Activated T-cell treated with anti-CD3 and anti-CD28 coated beads for 1 hour (primary cell): ENCODE results near the gene LMX1A.

Source experiments
- DNase-seq: peaks from one replicate; pipeline ENCODE4 v3.0.0-alpha.2; 2020; ENCODE audit warnings: low read depth

Gene LMX1A

GRCh38 chr1:165265196-165265838 is 91.2 kb downstream of the LMX1A start:
- DNase-seq, result no peak

GRCh38 chr1:165259706-165260428 is 96.6 kb downstream of the LMX1A start:
- DNase-seq, result no peak

- no peak for DNase-seq
These were observed 97.3 kb downstream of the LMX1A start for GRCh38 chr1:165259236-165259635.

- no peak for DNase-seq
These were observed 98.5 kb downstream of the LMX1A start for GRCh38 chr1:165257969-165258459.

- DNase-seq, result no peak
These were observed 101.5 kb downstream of the LMX1A start for GRCh38 chr1:165254896-165255625.

- no peak for DNase-seq
These were observed 102.1 kb downstream of the LMX1A start for GRCh38 chr1:165254376-165254775.

- no peak for DNase-seq
These were observed 102.7 kb downstream of the LMX1A start for GRCh38 chr1:165253818-165254254.

GRCh38 chr1:165248969-165249571 is 107.4 kb downstream of the LMX1A start:
- DNase-seq, result no peak

GRCh38 chr1:165241952-165242351 is 114.6 kb downstream of the LMX1A start:
- DNase-seq, result no peak

GRCh38 chr1:165241321-165241720 is 115.2 kb downstream of the LMX1A start:
- DNase-seq, result no peak

- no peak for DNase-seq
These were observed 116.0 kb downstream of the LMX1A start for GRCh38 chr1:165240492-165240891.

- no peak for DNase-seq
These were observed 116.6 kb downstream of the LMX1A start for GRCh38 chr1:165239873-165240272.

GRCh38 chr1:165235777-165236291 is 120.7 kb downstream of the LMX1A start:
- DNase-seq, result no peak

GRCh38 chr1:165235155-165235776 is 121.2 kb downstream of the LMX1A start:
- DNase-seq, result no peak

GRCh38 chr1:165234149-165234548 is 122.4 kb downstream of the LMX1A start:
- DNase-seq, result no peak

- DNase-seq, result no peak
These were observed 127.8 kb downstream of the LMX1A start for GRCh38 chr1:165228676-165229075.

GRCh38 chr1:165228111-165228655 is 128.3 kb downstream of the LMX1A start:
- DNase-seq, result no peak

GRCh38 chr1:165226326-165226725 is 130.2 kb downstream of the LMX1A start:
- no peak for DNase-seq

- DNase-seq, result no peak
These were observed 130.9 kb downstream of the LMX1A start for GRCh38 chr1:165225650-165226049.

GRCh38 chr1:165225062-165225461 is 131.5 kb downstream of the LMX1A start:
- DNase-seq, result no peak

- no peak for DNase-seq
These were observed 132.0 kb downstream of the LMX1A start for GRCh38 chr1:165224504-165224903.
